Ammon's horn (tissue), 1 donor: ENCODE measurements around the gene GOLGA8A.
"Not testable (repeated sequence)": the region's sequence is repeated elsewhere in the genome, so short reads cannot be mapped to it uniquely, and the experiment has no call there.

Experiments used
- DNase-seq: peaks from one replicate; pipeline ENCODE4 v3.0.0-alpha.2; 2016; ENCODE audit warnings: low spot score

GOLGA8A gene

DNA sequence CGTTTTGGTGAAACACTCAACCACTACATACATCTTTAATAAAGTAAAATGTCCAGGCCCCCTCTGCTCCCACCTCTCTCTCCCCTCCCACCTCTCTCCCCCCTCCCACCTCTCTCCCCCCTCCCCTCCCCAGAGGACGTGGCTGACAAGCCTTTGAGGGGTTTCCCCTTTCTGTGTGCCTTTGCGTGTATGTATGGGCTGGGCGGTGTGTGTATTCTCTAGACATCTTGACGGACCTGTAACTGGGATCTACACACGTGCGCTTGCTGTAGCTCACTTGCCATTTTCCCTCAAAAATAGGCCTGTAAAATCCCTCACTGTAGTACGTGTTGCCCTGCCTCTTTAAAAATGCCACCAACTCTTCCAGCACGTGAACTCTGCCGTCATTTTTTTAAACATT lies 28.6 kb downstream of the GOLGA8A start:
- not testable (repeated sequence) for DNase-seq

GRCh38 chr15:34403899-34404298 lies 33.7 kb downstream of the GOLGA8A start:
- DNase-seq: not testable (repeated sequence)

GRCh38 chr15:34403160-34403598 lies 34.4 kb downstream of the GOLGA8A start:
- DNase-seq: not testable (repeated sequence)

- DNase-seq: not testable (repeated sequence)
Observed at GRCh38 chr15:34397637-34398259, 39.9 kb downstream of the GOLGA8A start.

DNA sequence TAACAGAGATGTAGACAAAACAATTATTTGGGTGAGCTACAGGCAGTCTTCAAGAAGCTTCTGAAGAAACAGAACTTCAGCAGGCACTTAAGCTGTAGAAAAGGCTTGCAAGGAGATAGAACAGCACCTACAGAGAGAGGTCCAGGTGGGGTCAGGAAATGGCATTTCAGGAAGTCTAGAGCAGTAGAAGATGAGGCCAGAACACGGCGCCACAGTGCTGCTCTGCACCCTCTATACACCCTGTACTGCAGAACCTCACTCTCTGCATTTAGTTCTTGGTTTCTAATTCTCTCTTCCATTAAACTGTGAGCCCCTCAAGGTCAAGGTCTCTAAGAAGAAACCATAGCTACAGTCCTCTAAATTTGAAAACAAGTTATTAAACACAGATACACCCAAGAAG lies 44.6 kb downstream of the GOLGA8A start:
- DNase-seq: not testable (repeated sequence)

DNA sequence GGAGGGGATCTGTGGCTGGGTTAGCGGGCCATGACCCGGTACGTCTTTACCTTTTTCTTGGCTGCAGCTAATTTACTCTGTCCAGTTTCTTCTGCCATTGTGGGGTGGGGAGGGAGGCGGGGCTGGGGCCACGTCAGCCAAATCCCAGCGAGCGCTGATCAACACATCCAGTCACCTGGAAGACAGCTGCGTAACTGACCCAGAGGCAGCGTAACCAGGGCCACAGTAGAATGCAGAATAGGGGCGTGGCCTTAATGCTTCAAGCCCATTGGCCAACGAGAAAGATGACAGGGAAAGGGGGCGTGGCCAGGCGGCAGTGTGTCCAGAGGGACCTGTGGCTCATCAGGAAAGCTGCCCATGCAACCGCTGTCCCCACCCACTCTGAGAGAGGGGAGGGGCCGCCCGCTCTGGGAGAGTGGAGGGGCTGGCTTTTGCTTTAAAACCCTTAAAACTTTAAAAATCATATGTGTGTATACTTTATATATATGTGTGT lies 48.0 kb downstream of the GOLGA8A start:
- not testable (repeated sequence) for DNase-seq
